ENCODE data around the gene C1QTNF9.
"Not testable (repeated sequence)": the region's sequence is repeated elsewhere in the genome, so short reads cannot be mapped to it uniquely, and the experiment has no call there.

The C1QTNF9 gene, protein sequence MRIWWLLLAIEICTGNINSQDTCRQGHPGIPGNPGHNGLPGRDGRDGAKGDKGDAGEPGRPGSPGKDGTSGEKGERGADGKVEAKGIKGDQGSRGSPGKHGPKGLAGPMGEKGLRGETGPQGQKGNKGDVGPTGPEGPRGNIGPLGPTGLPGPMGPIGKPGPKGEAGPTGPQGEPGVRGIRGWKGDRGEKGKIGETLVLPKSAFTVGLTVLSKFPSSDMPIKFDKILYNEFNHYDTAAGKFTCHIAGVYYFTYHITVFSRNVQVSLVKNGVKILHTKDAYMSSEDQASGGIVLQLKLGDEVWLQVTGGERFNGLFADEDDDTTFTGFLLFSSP

DNA sequence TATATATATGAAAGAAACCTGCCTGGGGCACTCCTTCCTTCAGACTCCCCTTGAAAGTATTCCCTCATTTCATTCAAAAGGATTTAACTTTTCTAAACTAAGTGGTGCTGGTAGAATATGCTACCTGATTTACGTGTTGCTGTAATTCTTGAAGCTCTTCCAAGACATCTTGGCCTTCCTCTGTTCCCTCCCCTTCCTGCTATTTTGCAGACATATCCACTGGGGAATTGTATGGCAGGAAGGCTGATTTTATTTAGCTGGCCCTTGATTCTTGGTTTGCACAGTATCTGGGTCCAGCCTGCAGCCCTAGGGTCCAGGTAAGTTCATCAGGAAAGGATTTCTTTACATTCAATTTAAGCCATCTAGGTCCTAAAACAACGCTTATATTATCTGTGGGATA, at the start of gene C1QTNF9:
C1QTNF9 (plus strand) TSS at position 281 of the 400 bp plus-strand sequence. CDS start 6,424 bp downstream, outside the sequence.
- not testable (repeated sequence) for DNase-seq (ENCODE audit: low read depth); H3K4me3 ChIP-seq (ENCODE audit: low read length)

DNA sequence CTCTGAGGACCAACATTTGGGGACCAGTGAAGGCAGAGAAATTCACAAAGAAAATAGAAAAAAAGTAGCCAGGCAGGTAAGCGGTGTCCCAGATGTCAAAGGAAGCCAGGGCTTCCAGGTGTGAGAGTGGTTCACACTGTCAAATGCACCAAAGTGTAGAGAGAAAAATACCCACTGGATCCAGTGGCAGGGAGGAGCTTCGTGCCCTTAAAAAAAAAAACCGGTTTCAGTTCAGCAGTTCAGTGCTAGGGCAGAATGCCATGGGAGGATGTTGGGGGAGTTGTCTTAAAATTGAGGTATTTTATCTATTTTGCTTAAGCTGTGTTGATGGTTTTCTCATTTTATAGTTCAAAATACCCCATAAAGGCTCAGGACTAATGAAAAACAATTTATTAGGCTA, 47.8 kb upstream of the C1QTNF9 start:
- TF ChIP-seq, protein P1, sequence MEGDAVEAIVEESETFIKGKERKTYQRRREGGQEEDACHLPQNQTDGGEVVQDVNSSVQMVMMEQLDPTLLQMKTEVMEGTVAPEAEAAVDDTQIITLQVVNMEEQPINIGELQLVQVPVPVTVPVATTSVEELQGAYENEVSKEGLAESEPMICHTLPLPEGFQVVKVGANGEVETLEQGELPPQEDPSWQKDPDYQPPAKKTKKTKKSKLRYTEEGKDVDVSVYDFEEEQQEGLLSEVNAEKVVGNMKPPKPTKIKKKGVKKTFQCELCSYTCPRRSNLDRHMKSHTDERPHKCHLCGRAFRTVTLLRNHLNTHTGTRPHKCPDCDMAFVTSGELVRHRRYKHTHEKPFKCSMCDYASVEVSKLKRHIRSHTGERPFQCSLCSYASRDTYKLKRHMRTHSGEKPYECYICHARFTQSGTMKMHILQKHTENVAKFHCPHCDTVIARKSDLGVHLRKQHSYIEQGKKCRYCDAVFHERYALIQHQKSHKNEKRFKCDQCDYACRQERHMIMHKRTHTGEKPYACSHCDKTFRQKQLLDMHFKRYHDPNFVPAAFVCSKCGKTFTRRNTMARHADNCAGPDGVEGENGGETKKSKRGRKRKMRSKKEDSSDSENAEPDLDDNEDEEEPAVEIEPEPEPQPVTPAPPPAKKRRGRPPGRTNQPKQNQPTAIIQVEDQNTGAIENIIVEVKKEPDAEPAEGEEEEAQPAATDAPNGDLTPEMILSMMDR (IDR thresholded peaks at IDR 0.05; ENCODE audit: insufficient read depth, low read depth, low read length, missing control alignments), result no peak
- DNase-seq (ENCODE audit: low read depth), result no peak
- H3K4me3 ChIP-seq (ENCODE audit: low read length), result no peak overlapping the region

DNA sequence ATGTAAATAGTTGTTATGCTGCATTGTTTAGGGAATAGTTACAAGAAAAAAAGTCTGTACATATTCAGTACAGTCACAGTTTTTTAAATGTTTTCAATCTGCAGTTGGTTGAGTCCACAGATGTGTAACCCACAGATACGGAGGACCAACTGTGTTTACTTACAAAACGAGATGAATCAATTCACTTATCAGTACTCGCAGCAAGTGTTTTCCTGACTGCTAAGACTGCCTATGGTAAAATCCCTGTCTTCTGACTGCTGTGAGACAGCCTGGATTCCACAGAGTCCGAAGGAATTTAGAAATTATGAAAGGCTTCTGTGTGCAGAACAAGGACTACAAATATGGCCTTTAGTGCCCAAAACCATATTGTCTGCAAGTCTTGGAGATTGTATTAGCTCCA, 45.7 kb upstream of the C1QTNF9 start:
- H3K4me3 ChIP-seq (ENCODE audit: low read length), result no peak overlapping the region
- DNase-seq (ENCODE audit: low read depth), result no peak

DNA sequence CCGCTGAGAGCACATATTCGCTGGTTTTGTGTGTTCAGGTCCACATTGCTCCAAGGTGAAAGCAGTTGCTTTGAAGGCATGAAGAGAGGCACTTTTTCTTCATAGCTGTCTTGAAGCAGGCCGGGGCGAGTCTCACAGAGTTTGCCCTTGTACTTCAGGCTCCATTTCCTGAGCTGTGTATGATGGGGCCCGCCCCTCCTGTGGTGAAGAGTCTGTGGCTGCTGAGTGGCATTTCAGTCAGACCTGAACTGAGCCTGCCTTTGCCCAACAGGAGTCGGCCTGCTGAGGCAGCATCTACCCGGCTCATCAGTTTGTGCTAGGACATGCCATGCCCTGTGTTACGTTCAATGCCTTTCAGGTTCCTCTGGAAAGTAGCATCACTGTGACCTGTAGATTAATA, 44.4 kb upstream of the C1QTNF9 start:
- TF ChIP-seq, protein P1 (IDR thresholded peaks at IDR 0.05; ENCODE audit: insufficient read depth, low read depth, low read length, missing control alignments), result no peak
- no peak overlapping the region for H3K4me3 ChIP-seq (ENCODE audit: low read length)
- DNase-seq (ENCODE audit: low read depth), result peak; percentile 53

More for the DNA sequence above, 45.7 kb upstream of the C1QTNF9 start:
- TF ChIP-seq, protein P1 (IDR thresholded peaks at IDR 0.05; ENCODE audit: insufficient read depth, low read depth, low read length, missing control alignments), result no peak

DNA sequence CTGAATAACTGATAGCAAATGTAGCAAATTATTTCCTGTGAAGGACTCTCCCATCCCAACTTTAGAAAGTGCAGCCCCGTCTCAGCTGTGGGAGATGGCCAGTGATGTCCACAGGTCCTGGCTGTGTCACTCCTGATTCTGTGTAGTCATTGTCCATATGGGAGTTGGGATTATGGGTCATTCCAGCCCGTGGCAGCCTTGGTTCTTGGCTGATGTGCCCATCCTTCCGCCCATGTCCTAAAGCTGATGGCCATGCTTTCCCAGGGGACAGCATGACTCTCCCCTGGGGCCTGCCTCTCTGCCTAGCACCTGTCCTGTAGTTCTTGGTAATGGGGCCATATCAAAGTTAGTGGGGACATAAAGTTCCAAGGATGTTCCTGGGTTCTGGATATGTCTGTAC, 43.9 kb upstream of the C1QTNF9 start:
- no peak overlapping the region for H3K4me3 ChIP-seq (ENCODE audit: low read length)
- TF ChIP-seq, protein P1 (IDR thresholded peaks at IDR 0.05; ENCODE audit: insufficient read depth, low read depth, low read length, missing control alignments), result no peak
- DNase-seq (ENCODE audit: low read depth), result no peak

DNA sequence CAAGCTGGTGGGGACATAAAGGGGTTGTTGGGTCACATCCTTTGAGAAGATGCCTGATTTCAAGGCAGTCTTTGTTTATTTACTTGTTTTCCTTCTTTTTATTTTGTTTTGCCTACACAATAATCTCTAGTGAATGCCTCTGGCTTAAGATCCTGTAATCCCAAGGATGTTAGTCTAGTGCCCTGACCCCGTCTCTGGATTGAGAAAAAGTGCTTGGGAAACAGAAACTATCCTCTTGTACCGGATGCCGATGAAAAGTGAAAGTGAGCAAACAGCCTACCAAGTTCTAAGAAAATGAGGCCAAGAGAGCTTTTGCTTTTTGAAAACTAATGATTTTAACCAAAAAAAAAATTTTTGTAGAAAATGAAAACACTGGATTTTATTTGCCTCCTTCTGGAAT, 42.1 kb upstream of the C1QTNF9 start:
- DNase-seq (ENCODE audit: low read depth), result no peak
- TF ChIP-seq, protein P1 (IDR thresholded peaks at IDR 0.05; ENCODE audit: insufficient read depth, low read depth, low read length, missing control alignments), result no peak
- H3K4me3 ChIP-seq (ENCODE audit: low read length), result no peak overlapping the region

DNA sequence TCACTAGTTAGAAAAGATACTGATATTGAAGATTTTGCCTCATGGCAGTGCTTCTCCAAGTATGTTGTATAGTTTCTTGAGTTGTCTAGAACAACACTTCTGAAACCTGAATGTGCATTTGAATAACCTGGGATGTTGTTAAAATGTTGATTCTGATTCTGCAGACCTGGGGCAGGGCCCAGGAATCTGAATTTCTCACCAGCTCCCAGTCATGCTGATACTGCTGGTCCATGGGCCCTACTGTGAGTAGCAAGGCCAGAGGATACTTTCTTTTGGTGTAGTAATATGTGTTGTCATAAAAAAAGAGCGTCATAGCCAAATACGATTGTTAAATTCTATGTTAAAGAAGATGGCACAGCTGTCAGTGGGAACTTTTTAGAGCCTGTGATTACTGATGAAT, 41.6 kb upstream of the C1QTNF9 start:
- H3K4me3 ChIP-seq (ENCODE audit: low read length), result no peak overlapping the region
- TF ChIP-seq, protein P1 (IDR thresholded peaks at IDR 0.05; ENCODE audit: insufficient read depth, low read depth, low read length, missing control alignments), result no peak
- DNase-seq (ENCODE audit: low read depth), result no peak

Measured in epithelial cell of esophagus (primary cell).